HG02885 (cell line): ENCODE measurements around the gene LHX1.

ENCODE experiments used
- ATAC-seq: cut with Tn5 transposase; IDR thresholded peaks from one replicate; pipeline ENCODE4 v1.9.1; 2021; ENCODE audit warnings: mild to moderate bottlenecking; ENCODE audit not compliant: unreplicated experiment, poor library complexity

Gene LHX1

GRCh38 chr17:36937959-36938565 lies 787 bp downstream of the LHX1 start:
- no peak for ATAC-seq

GRCh38 chr17:36938566-36939051 lies 1.3 kb downstream of the LHX1 start:
- no peak for ATAC-seq

GRCh38 chr17:36939052-36939801 lies 2.0 kb downstream of the LHX1 start:
- ATAC-seq: no peak

DNA sequence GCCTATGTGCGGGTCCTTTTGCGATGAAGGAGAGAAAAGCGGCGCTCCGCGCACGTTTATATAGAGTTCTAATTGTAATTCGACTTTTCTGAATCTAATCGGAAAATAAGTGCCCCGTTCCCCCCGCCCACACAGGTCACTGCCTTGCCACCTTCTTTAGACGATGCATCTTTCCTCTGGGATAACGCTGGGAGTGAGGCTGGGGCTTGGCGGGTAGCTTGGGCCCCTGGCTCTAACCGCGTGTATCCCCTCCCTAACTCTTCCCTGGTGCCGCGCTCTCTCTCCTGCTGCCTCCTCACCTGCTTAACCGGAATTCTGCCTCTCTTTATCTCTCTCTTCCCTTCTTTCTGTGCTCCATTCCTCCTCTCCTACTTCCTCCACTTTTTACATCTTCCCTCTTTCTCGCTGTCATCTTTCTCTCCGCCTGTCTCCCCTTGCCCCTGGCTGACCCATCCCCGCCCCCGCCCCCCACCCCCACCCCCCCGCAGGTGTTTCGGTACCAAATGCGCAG lies 2.6 kb downstream of the LHX1 start:
- no peak for ATAC-seq

GRCh38 chr17:36940313-36941264 lies 3.3 kb downstream of the LHX1 start:
- no peak for ATAC-seq

- ATAC-seq: no peak
Observed at GRCh38 chr17:36941265-36942010, 4.2 kb downstream of the LHX1 start.

DNA sequence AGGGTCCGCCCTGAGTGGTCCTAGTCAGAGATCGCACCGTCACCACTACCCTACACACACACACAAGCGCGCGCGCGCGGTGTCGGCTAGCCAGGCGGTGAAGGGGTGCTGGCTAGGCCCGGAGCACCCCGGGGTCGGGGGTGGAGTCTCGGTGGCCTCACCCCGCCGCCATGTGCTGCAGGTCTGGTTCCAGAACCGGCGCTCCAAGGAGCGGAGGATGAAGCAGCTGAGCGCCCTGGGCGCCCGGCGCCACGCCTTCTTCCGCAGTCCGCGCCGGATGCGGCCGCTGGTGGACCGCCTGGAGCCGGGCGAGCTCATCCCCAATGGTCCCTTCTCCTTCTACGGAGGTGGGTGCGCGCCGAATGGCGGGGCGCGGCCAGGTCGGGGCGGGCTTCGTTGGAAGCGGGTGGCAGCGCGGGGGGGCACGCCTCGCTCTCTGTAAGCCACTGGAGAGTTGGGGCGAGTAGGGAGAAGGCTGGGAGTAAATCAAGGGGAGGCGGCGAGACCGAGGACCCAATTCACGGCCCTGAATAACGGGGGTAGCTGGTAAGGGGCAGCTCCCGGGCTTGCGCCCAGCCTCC lies 4.8 kb downstream of the LHX1 start:
- no peak for ATAC-seq

GRCh38 chr17:36942631-36943125 lies 5.4 kb downstream of the LHX1 start:
- no peak for ATAC-seq

- no peak for ATAC-seq
Observed at GRCh38 chr17:36943250-36944191, 6.2 kb downstream of the LHX1 start.

- ATAC-seq: no peak
Observed at GRCh38 chr17:36944553-36944952, 7.3 kb downstream of the LHX1 start.

DNA sequence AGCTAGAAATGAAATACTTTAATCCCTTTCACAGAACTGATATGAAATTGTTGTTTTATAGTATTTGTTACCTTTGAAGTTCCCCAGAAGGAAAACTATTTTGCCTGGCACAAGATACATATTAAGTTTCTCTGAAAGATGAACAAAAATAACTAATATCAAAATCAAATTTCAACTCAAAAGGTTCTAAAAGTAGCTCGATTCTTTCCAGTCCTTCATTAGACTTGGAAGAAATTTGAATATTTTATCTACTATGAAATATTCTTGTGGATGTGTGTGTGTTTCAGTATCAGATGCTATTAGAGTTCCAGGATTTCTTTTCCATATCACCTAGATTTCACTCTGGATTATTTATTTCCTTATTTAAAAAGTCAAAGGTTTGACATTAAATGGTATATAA lies 7.9 kb downstream of the LHX1 start:
- ATAC-seq: no peak

- ATAC-seq: no peak
Observed at GRCh38 chr17:36945959-36946725, 8.9 kb downstream of the LHX1 start.

- ATAC-seq: no peak
Observed at GRCh38 chr17:36946726-36947091, 9.4 kb downstream of the LHX1 start.

DNA sequence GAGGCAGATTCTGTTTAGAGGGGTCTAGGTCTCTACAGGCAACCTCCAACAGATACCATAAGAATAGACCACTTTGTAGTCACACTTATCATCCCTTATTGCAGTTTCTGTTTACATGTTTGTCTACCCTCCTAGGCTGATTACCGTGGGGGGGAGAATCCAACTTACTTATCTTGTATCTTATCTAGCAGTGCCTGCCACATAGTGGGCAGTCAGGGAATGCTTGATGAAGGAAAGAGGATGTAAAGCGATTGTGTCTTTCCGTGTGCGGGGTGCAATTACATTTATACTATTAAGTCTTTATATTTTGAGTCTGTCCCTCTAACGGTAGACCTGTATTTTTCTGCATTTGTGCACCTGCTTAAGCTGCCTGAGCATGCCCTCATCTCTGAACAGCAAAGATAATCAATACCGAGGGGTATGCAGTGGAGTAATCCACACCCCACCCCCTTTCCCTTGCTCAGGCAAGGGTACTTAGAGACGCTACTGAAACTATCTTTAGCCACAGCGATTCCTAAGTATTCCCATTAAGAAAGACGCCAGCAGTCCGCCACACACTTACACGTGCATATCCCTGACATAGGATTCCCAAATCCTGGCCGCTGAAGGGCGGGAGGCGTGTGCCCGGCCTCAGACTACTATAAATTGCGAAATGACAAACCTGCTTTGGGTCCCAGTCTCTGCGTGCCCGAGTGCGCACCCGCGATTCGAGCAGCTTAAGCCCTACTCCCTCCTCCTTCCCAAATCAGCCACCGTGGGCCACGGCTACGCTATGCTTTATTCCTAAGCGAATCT lies 10.8 kb downstream of the LHX1 start:
- no peak for ATAC-seq

GRCh38 chr17:36948717-36949460 lies 11.6 kb downstream of the LHX1 start, which contains the start of gene AATF:
TSS of gene AATF (plus strand) at chr17:36948954. CDS start at chr17:36949126, 172 bp downstream.
- ATAC-seq: peak; percentile 96

DNA sequence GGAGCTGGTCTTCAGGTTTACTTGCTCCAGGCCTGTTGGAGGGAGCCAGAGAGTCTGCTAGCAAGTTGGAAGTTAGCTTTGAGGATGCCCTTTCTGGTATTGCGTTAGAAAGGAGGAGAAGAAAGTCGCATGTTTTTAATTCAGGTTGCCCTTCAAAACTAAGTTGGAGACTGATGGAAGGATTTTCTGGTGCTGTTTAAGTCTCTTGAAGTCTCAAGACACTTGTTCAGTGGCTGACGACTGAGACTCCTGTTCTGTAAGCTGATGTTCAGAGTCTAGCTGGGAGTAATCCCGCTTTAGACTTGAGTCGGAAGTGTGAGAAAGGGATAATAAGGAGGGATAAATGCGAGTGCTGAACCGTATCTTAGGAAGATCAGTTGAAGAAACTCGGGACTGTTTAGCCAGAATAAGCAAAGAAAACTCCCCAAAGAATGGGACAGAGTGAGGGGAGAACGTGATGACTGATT lies 12.2 kb downstream of the LHX1 start:
- ATAC-seq: no peak
